Parathyroid adenoma (tissue), 2 donors: Measurements from ENCODE around the gene BCAP31.

Source experiments
- H2AFZ ChIP-seq: fragments of 300-600 bp; sonication (generic); one replicate; pipeline ENCODE4 v1.7.0; 2017; ENCODE audit warnings: antibody characterized with exemption, mild to moderate bottlenecking
- H3K27ac ChIP-seq: fragments of 300-600 bp; sonication (generic); one replicate; pipeline ENCODE4 v1.7.0; 2017
- H3K27me3 ChIP-seq: fragments of 300-600 bp; sonication (generic); one replicate; pipeline ENCODE4 v1.7.0; 2017; ENCODE audit warnings: low read length; ENCODE audit not compliant: control insufficient read depth, insufficient read depth
- H3K36me3 ChIP-seq: fragments of 300-600 bp; sonication (generic); one replicate; pipeline ENCODE4 v1.7.0; 2017; ENCODE audit warnings: low read length; ENCODE audit not compliant: control insufficient read depth, insufficient read depth
- H3K4me1 ChIP-seq: fragments of 300-600 bp; sonication (generic); one replicate; pipeline ENCODE4 v1.7.0; 2017; ENCODE audit warnings: control low read depth
- H3K4me2 ChIP-seq: fragments of 300-600 bp; sonication (generic); one replicate; pipeline ENCODE4 v1.7.0; 2017; ENCODE audit warnings: low read length
- H3K4me3 ChIP-seq: fragments of 300-600 bp; sonication (generic); one replicate; pipeline ENCODE4 v1.7.0; 2017; ENCODE audit warnings: low read depth, low read length
- H3K79me2 ChIP-seq: fragments of 300-600 bp; sonication (generic); one replicate; pipeline ENCODE4 v1.7.0; 2017; ENCODE audit warnings: control low read depth
- H3K9ac ChIP-seq: fragments of 300-600 bp; sonication (generic); one replicate; pipeline ENCODE4 v1.7.0; 2017; ENCODE audit warnings: mild to moderate bottlenecking
- H3K9me3 ChIP-seq: fragments of 300-600 bp; sonication (generic); one replicate; pipeline ENCODE4 v1.7.0; 2017; ENCODE audit warnings: low read length; ENCODE audit not compliant: control insufficient read depth
- TF ChIP-seq, protein P1 (sequence below): fragments of 300-600 bp; sonication (generic); IDR thresholded peaks from one replicate; pipeline ENCODE4 v1.7.0; 2017; ENCODE audit warnings: antibody characterized with exemption, mild to moderate bottlenecking
- donor health status: primary hyperparathyroidism.

BCAP31 gene

DNA sequence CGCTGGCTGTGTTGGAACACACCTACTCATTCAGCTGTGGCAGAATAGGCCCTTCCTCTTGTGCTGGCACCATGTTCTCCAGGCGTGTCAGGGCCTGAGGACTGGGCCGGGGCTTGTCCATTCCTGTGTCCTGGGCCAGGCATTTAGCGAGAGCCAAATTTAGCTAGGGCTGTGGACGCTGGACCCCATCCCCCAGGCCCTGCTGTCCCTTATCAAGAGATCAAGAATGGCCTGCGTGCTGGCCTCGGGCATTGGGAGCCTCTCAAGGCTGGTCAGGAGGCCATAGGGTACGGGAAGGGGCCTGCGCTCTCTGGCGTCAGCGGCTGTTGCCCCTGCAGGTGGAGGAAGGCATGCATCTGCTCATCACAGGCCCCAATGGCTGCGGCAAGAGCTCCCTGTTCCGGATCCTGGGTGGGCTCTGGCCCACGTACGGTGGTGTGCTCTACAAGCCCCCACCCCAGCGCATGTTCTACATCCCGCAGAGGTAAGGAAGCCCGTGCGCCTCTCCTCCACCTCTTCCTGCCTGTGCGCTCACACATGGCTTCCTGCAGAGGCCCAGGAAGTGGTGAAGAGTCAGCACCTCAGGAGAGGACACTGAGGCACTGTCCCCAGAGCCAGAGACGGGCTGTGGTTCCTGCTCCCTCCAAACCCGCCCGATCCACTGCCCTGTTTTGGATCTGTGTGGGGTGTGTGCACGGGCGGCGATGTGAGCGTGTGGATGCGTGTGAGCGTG, 15.7 kb upstream of the BCAP31 start:
- Histone ChIP-seq H3K9ac (no peak overlapping the region), H3K4me1 (no peaks in the 10 kb centered on the region), H3K27me3 (no peaks in the 10 kb centered on the region), H2AFZ (no peak overlapping the region), H3K4me3 (no peak overlapping the region), H3K36me3 (no peaks in the 10 kb centered on the region), H3K9me3 (no peaks in the 10 kb centered on the region), H3K27ac (no peak overlapping the region), H3K4me2 (no peak overlapping the region), H3K79me2 (no peaks in the 10 kb centered on the region)
- TF ChIP-seq, protein P1, sequence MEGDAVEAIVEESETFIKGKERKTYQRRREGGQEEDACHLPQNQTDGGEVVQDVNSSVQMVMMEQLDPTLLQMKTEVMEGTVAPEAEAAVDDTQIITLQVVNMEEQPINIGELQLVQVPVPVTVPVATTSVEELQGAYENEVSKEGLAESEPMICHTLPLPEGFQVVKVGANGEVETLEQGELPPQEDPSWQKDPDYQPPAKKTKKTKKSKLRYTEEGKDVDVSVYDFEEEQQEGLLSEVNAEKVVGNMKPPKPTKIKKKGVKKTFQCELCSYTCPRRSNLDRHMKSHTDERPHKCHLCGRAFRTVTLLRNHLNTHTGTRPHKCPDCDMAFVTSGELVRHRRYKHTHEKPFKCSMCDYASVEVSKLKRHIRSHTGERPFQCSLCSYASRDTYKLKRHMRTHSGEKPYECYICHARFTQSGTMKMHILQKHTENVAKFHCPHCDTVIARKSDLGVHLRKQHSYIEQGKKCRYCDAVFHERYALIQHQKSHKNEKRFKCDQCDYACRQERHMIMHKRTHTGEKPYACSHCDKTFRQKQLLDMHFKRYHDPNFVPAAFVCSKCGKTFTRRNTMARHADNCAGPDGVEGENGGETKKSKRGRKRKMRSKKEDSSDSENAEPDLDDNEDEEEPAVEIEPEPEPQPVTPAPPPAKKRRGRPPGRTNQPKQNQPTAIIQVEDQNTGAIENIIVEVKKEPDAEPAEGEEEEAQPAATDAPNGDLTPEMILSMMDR = no peak

DNA sequence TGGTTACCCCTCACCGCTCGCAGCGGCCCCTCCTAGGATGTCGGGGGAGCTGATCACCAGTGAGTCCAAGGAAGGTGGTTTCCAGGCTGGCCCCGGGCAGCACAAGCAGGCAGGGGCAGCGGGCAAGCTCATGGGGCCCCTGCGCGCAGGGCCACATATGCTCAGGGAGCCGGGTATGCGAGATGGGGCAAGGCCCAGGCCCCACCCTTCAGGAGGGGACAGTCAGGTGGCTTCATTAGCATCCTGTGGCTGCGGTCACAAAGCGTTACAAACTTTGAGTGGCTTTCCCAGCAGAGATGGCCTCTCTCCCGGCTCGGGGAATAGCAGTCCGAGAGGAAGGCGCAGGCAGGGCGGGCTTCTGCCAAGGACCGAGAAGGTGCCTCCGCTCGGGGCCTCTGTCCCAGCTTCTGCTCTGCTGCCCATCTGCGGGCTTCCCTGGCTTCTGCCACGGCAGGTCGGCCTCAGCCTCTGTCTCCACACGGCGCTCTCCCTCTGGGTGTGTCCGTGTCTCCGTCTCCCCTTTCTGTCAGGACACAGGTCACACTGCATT, 13.9 kb upstream of the BCAP31 start:
- H3K4me1 ChIP-seq = no peaks in the 10 kb centered on the region
- no peaks in the 10 kb centered on the region for H3K9me3 ChIP-seq
- TF ChIP-seq, protein P1 = no peak
- no peak overlapping the region for H3K27ac ChIP-seq
- H3K36me3 ChIP-seq = no peaks in the 10 kb centered on the region
- H3K9ac ChIP-seq = no peak overlapping the region
- no peaks in the 10 kb centered on the region for H3K27me3 ChIP-seq
- H3K4me3 ChIP-seq = no peak overlapping the region
- no peak overlapping the region for H2AFZ ChIP-seq
- no peaks in the 10 kb centered on the region for H3K79me2 ChIP-seq
- H3K4me2 ChIP-seq = no peak overlapping the region

DNA sequence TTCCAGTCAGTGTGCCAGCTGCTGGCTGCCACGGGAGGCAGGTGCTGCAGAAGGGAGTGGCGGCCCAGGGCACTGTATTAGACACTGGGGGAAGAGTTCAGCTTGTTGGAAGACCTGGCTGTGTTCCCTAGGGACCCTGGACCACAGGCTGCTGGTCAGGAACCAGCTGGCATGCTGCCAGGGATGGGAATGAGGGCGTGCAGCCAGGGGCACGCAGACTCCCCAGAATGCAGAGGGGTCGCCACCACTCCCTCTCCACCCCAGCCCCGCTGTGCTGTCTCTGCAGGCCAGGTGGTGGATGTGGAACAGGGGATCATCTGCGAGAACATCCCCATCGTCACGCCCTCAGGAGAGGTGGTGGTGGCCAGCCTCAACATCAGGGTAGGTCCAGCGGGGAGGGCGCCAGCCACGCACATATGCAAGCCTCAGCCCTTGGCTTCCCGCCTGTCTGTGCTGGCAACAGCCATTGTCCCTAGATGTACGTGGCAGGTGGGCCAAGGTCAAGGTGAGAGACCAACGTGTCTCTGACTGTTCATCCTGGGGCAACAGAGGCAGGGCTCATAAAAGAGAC, 12.8 kb upstream of the BCAP31 start:
- no peak overlapping the region for H3K27ac ChIP-seq

DNA sequence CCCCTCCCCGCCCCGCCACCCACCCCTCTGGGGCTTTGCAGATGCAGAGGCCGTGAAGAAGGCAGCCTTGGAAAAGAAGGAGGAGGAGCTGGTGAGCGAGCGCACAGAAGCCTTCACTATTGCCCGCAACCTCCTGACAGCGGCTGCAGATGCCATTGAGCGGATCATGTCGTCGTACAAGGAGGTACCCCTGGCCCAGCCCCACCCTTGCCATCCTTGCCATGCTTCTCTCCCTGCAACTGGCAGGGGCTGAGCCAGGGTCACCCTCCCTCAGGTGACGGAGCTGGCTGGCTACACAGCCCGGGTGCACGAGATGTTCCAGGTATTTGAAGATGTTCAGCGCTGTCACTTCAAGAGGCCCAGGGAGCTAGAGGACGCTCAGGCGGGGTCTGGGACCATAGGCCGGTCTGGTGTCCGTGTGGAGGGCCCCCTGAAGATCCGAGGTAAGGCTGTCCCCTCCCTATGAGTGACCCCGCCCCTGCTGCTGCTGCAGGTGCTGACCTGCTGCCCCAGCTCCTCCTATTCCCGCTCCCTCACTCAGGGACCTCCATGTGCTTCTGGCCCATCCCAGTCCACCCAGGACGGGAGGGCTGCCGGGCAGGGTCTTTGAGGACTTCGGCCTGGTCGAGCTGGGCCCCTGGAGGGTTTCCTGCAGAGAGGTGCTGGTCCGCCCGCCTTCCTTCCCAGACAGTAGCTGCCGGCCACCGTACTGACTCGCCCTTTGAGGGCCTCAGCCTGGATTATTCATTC, 12.1 kb upstream of the BCAP31 start:
- Histone ChIP-seq H3K4me2 (no peak overlapping the region), H3K79me2 (no peaks in the 10 kb centered on the region), H3K27me3 (no peaks in the 10 kb centered on the region), H3K9me3 (no peaks in the 10 kb centered on the region), H2AFZ (no peak overlapping the region), H3K27ac (no peak overlapping the region), H3K4me1 (no peaks in the 10 kb centered on the region), H3K4me3 (no peak overlapping the region), H3K9ac (no peak overlapping the region), H3K36me3 (no peaks in the 10 kb centered on the region)
- TF ChIP-seq, protein P1 = no peak

More for the DNA sequence above, 12.8 kb upstream of the BCAP31 start:
- Histone ChIP-seq H3K4me3 (no peak overlapping the region), H3K27me3 (no peaks in the 10 kb centered on the region), H3K4me1 (no peaks in the 10 kb centered on the region), H3K9ac (no peak overlapping the region), H3K9me3 (no peaks in the 10 kb centered on the region), H3K4me2 (no peak overlapping the region), H2AFZ (no peak overlapping the region), H3K36me3 (no peaks in the 10 kb centered on the region), H3K79me2 (no peaks in the 10 kb centered on the region)
- TF ChIP-seq, protein P1 = no peak
